ENCODE measurements around the gene CATSPERE. TPM values are rescaled to one million over a fixed set of nuclear protein-coding genes. Genes with fewer than 3 reads are reported as not detected.

CATSPERE gene
- total RNA-seq, 2 donors from 2014 or later, result 0.33 to 0.42 TPM

- Mint-ChIP-seq H3K4me1 (no peaks in the 10 kb centered on the region), H3K27me3 (ENCODE audit: insufficient read depth) (no peaks in the 10 kb centered on the region), H3K9me3 (no peaks in the 10 kb centered on the region), H3K4me3 (no peak overlapping the region), H3K27ac (no peak overlapping the region), H3K36me3 (ENCODE audit: low read depth) (no peaks in the 10 kb centered on the region)
- Histone ChIP-seq H3K36me3 (ENCODE audit: control insufficient read depth, insufficient read depth, low read length) (no peaks in the 10 kb centered on the region), H3K9me3 (ENCODE audit: control insufficient read depth, low read length) (no peaks in the 10 kb centered on the region), H3K4me3 (ENCODE audit: low read length) (no peak overlapping the region), H3K27ac (ENCODE audit: low read depth, low read length) (no peak overlapping the region), H3K27me3 (ENCODE audit: control insufficient read depth, insufficient read depth, low read length, poor library complexity, severe bottlenecking) (no peaks in the 10 kb centered on the region), H3K9ac (ENCODE audit: extremely low read depth, low read length, poor library complexity, severe bottlenecking) (no peak overlapping the region), H3K4me1 (ENCODE audit: control insufficient read depth, insufficient read depth, low read length) (no peaks in the 10 kb centered on the region)
- no peak for DNase-seq
- 91 to 94% methylated on average over 5 to 6 of the region's 6 CpGs for WGBS, 2 experiments (ENCODE audit: insufficient coverage in 1 of 2, insufficient read length in 1 of 2)
- TF ChIP-seq CTCF (conservative IDR thresholded peaks at IDR 0.05), result no peak
Observed at GRCh38 chr1:244605835-244606370, 144.8 kb downstream of the CATSPERE start.

GRCh38 chr1:244614113-244614836, 153.2 kb downstream of the CATSPERE start:
- no peaks in the 10 kb centered on the region for H3K27me3 Mint-ChIP-seq (ENCODE audit: insufficient read depth)
- Histone ChIP-seq H3K36me3 (ENCODE audit: control insufficient read depth, insufficient read depth, low read length) (no peaks in the 10 kb centered on the region), H3K4me1 (ENCODE audit: control insufficient read depth, insufficient read depth, low read length) (no peaks in the 10 kb centered on the region), H3K9me3 (ENCODE audit: control insufficient read depth, low read length) (no peaks in the 10 kb centered on the region), H3K27me3 (ENCODE audit: control insufficient read depth, insufficient read depth, low read length, poor library complexity, severe bottlenecking) (no peaks in the 10 kb centered on the region), H3K4me3 (ENCODE audit: low read length) (no peak overlapping the region), H3K9ac (ENCODE audit: extremely low read depth, low read length, poor library complexity, severe bottlenecking) (no peak overlapping the region), H3K27ac (ENCODE audit: low read depth, low read length) (no peak overlapping the region)
- H3K27ac Mint-ChIP-seq, result no peak overlapping the region
- no peaks in the 10 kb centered on the region for H3K4me1 Mint-ChIP-seq
- no peaks in the 10 kb centered on the region for H3K9me3 Mint-ChIP-seq
- 87 to 94% methylated on average over 5 to 9 of the region's 9 CpGs for WGBS, 2 experiments (ENCODE audit: insufficient coverage in 1 of 2, insufficient read length in 1 of 2)
- no peak for TF ChIP-seq CTCF (conservative IDR thresholded peaks at IDR 0.05)
- no peak overlapping the region for H3K4me3 Mint-ChIP-seq
- no peaks in the 10 kb centered on the region for H3K36me3 Mint-ChIP-seq (ENCODE audit: low read depth)
- no peak for DNase-seq

GRCh38 chr1:244614879-244615278, 153.8 kb downstream of the CATSPERE start:
- DNase-seq, result no peak
- Mint-ChIP-seq H3K4me1 (peaks cover 1% of the 10 kb centered on the region), H3K36me3 (ENCODE audit: low read depth) (no peaks in the 10 kb centered on the region), H3K4me3 (no peak overlapping the region), H3K9me3 (no peaks in the 10 kb centered on the region), H3K27me3 (ENCODE audit: insufficient read depth) (no peaks in the 10 kb centered on the region), H3K27ac (no peak overlapping the region)
- peak overlapping the region; percentile 30 for H3K27ac ChIP-seq (ENCODE audit: low read depth, low read length)
- no peak for TF ChIP-seq CTCF (conservative IDR thresholded peaks at IDR 0.05)
- no peaks in the 10 kb centered on the region for H3K9me3 ChIP-seq (ENCODE audit: control insufficient read depth, low read length)
- no peaks in the 10 kb centered on the region for H3K27me3 ChIP-seq (ENCODE audit: control insufficient read depth, insufficient read depth, low read length, poor library complexity, severe bottlenecking)
- no peaks in the 10 kb centered on the region for H3K4me1 ChIP-seq (ENCODE audit: control insufficient read depth, insufficient read depth, low read length)
- WGBS, 2 experiments (ENCODE audit: insufficient coverage in 1 of 2, insufficient read length in 1 of 2), result 66 to 100% methylated on average over 1 to 3 of the region's 3 CpGs
- no peak overlapping the region for H3K4me3 ChIP-seq (ENCODE audit: low read length)
- no peak overlapping the region for H3K9ac ChIP-seq (ENCODE audit: extremely low read depth, low read length, poor library complexity, severe bottlenecking)
- no peaks in the 10 kb centered on the region for H3K36me3 ChIP-seq (ENCODE audit: control insufficient read depth, insufficient read depth, low read length)
